Neural crest cell (in vitro differentiated cells): ENCODE results near the gene EEPD1. TPM values are rescaled to one million over a fixed set of nuclear protein-coding genes. Genes with fewer than 3 reads are reported as not detected.

Experiments used
- DNase-seq: peaks from one replicate; pipeline ENCODE4 v3.0.0; 2021; ENCODE audit warnings: low read depth, mixed read lengths, low spot score
- H3K27ac Mint-ChIP-seq: one replicate; pipeline ENCODE4 v1.8.0; 2021; ENCODE audit warnings: mild to moderate bottlenecking, mixed read lengths; ENCODE audit not compliant: unreplicated experiment
- H3K27me3 Mint-ChIP-seq: 2 replicates; pipeline ENCODE4 v1.8.0; 2021; ENCODE audit warnings: low read depth, mild to moderate bottlenecking, mixed read lengths
- H3K36me3 Mint-ChIP-seq: 2 replicates; pipeline ENCODE4 v1.8.0; 2021; ENCODE audit warnings: low read depth, mild to moderate bottlenecking, mixed read lengths
- H3K4me1 Mint-ChIP-seq: 2 replicates; pipeline ENCODE4 v1.8.0; 2021; ENCODE audit warnings: mixed read lengths
- H3K4me3 Mint-ChIP-seq: one replicate; pipeline ENCODE4 v1.8.0; 2021; ENCODE audit warnings: mild to moderate bottlenecking, mixed read lengths
- H3K9me3 Mint-ChIP-seq: 2 replicates; pipeline ENCODE4 v1.8.0; 2021; ENCODE audit warnings: mixed read lengths
- CTCF ChIP-seq: fragments of 200-600 bp; sonication (generic); conservative IDR thresholded peaks from 2 replicates; pipeline ENCODE4 v1.5.0; 2021; ENCODE audit warnings: antibody characterized with exemption, mild to moderate bottlenecking
- total RNA-seq: library from RNA; stranded (reverse); gene quantifications from 2 replicates; pipeline ENCODE4 v1.2.1, GENCODE V29; 2021

The EEPD1 gene
- total RNA-seq, 1 donor from 2014 or later = 5.5 TPM

- Mint-ChIP-seq H3K9me3 (no peaks in the 10 kb centered on the region), H3K36me3 (no peaks in the 10 kb centered on the region), H3K27me3 (no peaks in the 10 kb centered on the region), H3K4me3 (no peak overlapping the region), H3K27ac (no peak overlapping the region), H3K4me1 (no peaks in the 10 kb centered on the region)
- DNase-seq = no peak
- no peak for TF ChIP-seq CTCF
Measured at GRCh38 chr7:36226151-36226550, 73.1 kb downstream of the EEPD1 start.

- Mint-ChIP-seq H3K27ac (no peak overlapping the region), H3K4me1 (no peaks in the 10 kb centered on the region), H3K36me3 (no peaks in the 10 kb centered on the region), H3K4me3 (no peak overlapping the region), H3K27me3 (no peaks in the 10 kb centered on the region), H3K9me3 (no peaks in the 10 kb centered on the region)
- no peak for TF ChIP-seq CTCF
- no peak for DNase-seq
Measured at GRCh38 chr7:36227223-36227622, 74.2 kb downstream of the EEPD1 start.

GRCh38 chr7:36228039-36228438 lies 75.0 kb downstream of the EEPD1 start:
- Mint-ChIP-seq H3K9me3 (no peaks in the 10 kb centered on the region), H3K4me1 (no peaks in the 10 kb centered on the region), H3K27ac (no peak overlapping the region), H3K27me3 (no peaks in the 10 kb centered on the region), H3K36me3 (no peaks in the 10 kb centered on the region), H3K4me3 (no peak overlapping the region)
- no peak for TF ChIP-seq CTCF
- no peak for DNase-seq

DNA sequence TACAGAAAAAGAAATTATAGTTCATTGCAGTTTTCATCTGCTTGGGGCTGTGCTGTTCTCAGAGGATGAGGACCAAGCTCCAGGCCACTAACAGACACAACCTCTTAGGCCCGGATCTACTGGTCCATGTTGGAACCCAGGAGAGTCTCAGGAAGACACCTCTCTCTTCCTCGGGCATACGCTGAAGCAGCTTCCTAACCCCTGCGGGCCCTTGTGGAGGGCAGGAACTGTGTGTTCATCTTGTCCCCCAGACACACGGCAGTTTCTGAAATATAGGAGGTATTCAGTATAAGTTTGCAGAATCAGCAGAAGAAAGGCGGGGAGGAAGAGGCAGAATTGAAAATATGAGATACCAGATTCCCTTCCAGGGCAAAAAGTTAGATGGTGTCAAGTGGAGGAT lies 78.4 kb downstream of the EEPD1 start:
- Mint-ChIP-seq H3K4me1 (no peaks in the 10 kb centered on the region), H3K27ac (no peak overlapping the region), H3K36me3 (no peaks in the 10 kb centered on the region), H3K27me3 (no peaks in the 10 kb centered on the region), H3K4me3 (no peak overlapping the region), H3K9me3 (no peaks in the 10 kb centered on the region)
- DNase-seq = no peak
- no peak for TF ChIP-seq CTCF

GRCh38 chr7:36232555-36232954 lies 79.5 kb downstream of the EEPD1 start:
- Mint-ChIP-seq H3K4me1 (no peaks in the 10 kb centered on the region), H3K36me3 (no peaks in the 10 kb centered on the region), H3K9me3 (no peaks in the 10 kb centered on the region), H3K27me3 (no peaks in the 10 kb centered on the region), H3K27ac (no peak overlapping the region), H3K4me3 (no peak overlapping the region)
- DNase-seq = no peak
- no peak for TF ChIP-seq CTCF
